Stimulated activated CD4-positive, alpha-beta T cell treated with anti-CD3 and anti-CD28 coated beads, Interleukin-2, amount 100 ng/mL, for 24 hours (primary cell): ENCODE measurements around the gene CDC42EP2.

ENCODE experiments used
- DNase-seq, 2 donors: peaks; one replicate each; pipeline ENCODE4 v3.0.0-alpha.2; 2020

Gene CDC42EP2

GRCh38 chr11:65298655-65299179 lies 15.9 kb upstream of the CDC42EP2 start:
- no peak for DNase-seq

- DNase-seq = no peak
Observed at GRCh38 chr11:65300621-65301275, 13.9 kb upstream of the CDC42EP2 start.

- DNase-seq = no peak
Observed at GRCh38 chr11:65301491-65302329, 13.0 kb upstream of the CDC42EP2 start.

- no peak for DNase-seq
Observed at GRCh38 chr11:65303555-65303954, 11.1 kb upstream of the CDC42EP2 start.

- DNase-seq = no peak
Observed at GRCh38 chr11:65304110-65304509, 10.6 kb upstream of the CDC42EP2 start.

GRCh38 chr11:65304613-65305012 lies 10.1 kb upstream of the CDC42EP2 start:
- DNase-seq = no peak

- DNase-seq = no peak
Observed at GRCh38 chr11:65305501-65306268, 9.0 kb upstream of the CDC42EP2 start.

GRCh38 chr11:65307298-65308229 lies 7.1 kb upstream of the CDC42EP2 start:
- no peak for DNase-seq

- DNase-seq = no peak
Observed at GRCh38 chr11:65308281-65308891, 6.3 kb upstream of the CDC42EP2 start.

GRCh38 chr11:65309006-65309405 lies 5.7 kb upstream of the CDC42EP2 start:
- no peak for DNase-seq

- no peak for DNase-seq
Observed at GRCh38 chr11:65310215-65310614, 4.5 kb upstream of the CDC42EP2 start.

GRCh38 chr11:65310736-65311135 lies 3.9 kb upstream of the CDC42EP2 start:
- no peak for DNase-seq

GRCh38 chr11:65311170-65311678 lies 3.4 kb upstream of the CDC42EP2 start:
- no peak for DNase-seq

GRCh38 chr11:65315204-65315865 lies 669 bp downstream of the CDC42EP2 start:
- peak; percentile 87 to 90 for DNase-seq

- no peak for DNase-seq
Observed at GRCh38 chr11:65315866-65316226, 1.2 kb downstream of the CDC42EP2 start.

- DNase-seq = no peak
Observed at GRCh38 chr11:65316227-65317024, 1.8 kb downstream of the CDC42EP2 start.

GRCh38 chr11:65317025-65317786 lies 2.5 kb downstream of the CDC42EP2 start:
- DNase-seq = no peak

GRCh38 chr11:65320386-65321075 lies 5.9 kb downstream of the CDC42EP2 start:
- DNase-seq = no peak

- no peak for DNase-seq
Observed at GRCh38 chr11:65321076-65321475, 6.4 kb downstream of the CDC42EP2 start.
